Fibroblast of skin of right biceps (primary cell): ENCODE measurements around the gene POLR2M.
A peak's percentile ranks its signal among the peaks of the same experiment; 100 is the strongest.

Source experiments
- DNase-seq: peaks from one replicate; pipeline ENCODE4 v3.0.0-alpha.2; 2013

Gene POLR2M

GRCh38 chr15:57706405-57707209 lies at the start of gene POLR2M:
Gene POLR2M (plus strand): TSS chr15:57706714. CDS start chr15:57706843, 129 bp downstream.
- DNase-seq = peak; percentile 99

GRCh38 chr15:57657619-57658018 lies 48.9 kb upstream of the POLR2M start:
- no peak for DNase-seq

DNA sequence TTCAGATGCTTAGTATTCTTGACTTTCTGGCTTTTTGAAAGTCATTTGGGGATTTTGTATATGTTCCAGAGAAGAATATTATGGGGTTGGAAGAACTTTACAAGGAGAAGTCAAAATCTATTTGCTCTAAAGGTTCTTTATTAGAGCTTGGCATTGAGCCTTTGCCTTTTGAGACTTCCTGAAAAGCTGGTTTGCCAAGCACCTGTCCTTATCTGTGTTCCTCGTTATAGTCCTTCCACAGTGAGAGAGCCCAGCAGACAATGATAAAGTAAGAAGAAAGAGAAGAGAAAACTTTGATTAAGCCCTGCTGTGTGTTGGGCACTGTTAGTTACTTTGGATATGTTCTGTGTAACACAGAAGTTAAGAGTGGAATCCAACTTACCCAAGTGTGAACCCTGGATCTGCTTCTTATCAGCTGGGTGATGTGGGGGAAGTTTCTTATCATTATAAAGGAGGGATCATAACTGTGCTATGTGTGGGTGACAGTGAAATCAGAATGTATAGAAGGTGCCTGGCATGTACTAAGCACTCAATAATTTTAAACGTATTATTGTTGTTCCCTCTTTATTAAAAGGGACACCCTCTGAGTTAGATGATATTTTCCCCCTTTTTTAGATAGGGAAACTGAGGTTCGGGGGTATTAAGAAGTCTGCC lies 44.3 kb upstream of the POLR2M start:
- DNase-seq = no peak

DNA sequence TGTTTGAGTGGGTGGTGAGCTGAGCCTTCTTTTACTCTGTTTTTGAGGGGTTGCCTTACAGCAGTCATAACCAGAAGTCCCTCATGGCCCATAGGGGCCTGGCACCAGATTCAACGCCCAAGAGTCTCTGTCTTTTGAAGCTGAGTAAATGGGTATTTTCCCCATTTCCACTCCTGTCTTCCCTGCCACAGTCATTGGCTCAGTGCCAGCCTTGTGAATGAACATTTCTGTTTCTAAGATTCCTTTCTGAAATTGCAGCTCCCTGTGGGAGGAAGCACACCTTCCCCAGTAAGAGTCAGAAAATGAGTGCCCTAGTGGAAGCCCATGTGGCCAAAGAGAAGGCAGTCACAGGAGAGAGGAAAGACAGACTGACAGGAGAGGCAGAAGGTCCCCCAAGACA lies 43.7 kb upstream of the POLR2M start:
- no peak for DNase-seq

DNA sequence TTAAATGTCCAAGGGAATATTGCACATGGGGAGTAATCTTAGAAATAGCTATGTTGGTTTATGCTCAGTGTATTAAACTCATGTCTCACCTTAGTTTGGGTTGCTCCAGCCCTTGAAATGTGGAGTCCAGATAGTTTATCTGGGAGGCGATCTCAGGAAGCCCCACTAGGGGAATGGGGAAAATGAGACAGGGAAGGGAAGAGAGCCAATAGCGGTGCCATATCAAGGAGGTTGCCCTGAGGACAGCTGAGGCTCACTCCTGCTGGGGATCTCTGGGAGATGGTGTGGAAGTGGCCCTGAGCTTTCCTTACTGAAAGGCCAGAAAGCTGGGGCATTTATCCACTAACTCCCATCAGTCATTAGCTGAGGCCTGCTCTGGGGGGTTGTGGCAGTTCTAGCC lies 43.3 kb upstream of the POLR2M start:
- DNase-seq = no peak

- DNase-seq = no peak
These were observed 41.3 kb upstream of the POLR2M start for GRCh38 chr15:57665194-57665593.

DNA sequence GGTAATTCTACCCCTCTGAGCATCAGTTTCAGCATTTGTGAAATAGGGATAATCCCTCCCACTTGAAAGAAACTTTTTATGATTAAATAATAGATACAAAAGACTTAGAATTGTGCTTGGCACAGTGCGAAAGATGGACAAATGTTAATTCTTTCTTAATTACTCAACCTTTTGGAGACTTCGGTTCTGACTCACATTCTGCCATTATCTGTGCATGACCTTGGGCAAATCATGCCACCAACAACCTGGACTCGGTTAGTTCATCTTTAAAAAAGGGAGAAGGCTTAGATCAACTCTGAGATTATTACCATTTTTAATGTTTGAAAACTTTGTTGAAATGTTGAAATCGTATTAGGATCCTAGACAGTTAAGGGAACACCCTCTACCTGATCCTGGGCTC lies 40.6 kb upstream of the POLR2M start:
- DNase-seq = no peak

DNA sequence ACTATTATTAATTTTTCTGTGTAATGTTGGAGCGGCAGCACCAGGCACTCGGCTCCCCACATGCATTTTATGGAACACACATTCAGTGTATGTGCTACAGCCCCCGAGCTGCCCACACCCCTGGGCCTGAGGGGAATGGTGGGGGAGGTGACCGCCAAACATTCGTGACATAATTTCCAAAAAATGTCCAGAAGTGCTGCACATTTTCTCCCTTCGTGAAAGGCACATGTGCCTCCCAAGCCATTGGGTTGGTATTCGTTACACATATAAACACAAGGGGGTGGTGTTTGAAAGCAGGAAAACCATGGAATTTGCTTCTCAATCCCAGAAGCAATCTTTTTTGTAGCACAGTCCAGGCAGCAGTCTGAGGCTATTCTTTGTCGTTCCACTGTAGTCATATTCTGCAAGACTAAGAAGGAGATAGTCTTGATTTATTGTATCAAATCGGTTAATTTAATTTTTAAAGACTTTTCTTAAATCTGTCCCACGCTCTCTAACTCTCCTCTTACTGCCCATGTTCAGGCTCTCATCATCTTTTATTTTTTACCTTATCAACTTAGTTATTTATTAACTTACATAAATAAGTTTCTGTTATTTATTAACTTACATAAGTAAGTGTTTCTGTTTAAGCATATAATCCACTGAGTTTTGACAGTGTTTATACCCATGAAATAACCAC lies 39.2 kb upstream of the POLR2M start:
- DNase-seq = peak; percentile 80

DNA sequence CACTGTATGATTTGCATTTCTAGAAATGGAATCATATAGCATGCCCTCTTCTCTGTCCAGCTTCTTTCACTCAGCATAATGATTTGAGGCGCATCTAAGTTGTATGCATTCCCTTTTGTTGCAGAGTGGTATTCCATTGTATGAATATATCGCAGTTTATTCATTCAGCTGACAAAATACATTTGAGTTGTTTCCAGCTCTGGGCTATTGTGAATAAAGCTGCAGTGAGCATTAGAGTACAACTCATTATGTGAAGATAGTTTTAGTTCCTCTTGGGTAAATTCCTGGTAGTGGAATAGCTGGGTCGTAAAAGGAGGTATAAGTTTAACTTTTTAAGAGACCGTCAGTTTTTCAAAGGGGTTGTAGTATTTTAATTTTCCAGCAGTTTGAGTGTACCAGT lies 38.5 kb upstream of the POLR2M start:
- DNase-seq = no peak

DNA sequence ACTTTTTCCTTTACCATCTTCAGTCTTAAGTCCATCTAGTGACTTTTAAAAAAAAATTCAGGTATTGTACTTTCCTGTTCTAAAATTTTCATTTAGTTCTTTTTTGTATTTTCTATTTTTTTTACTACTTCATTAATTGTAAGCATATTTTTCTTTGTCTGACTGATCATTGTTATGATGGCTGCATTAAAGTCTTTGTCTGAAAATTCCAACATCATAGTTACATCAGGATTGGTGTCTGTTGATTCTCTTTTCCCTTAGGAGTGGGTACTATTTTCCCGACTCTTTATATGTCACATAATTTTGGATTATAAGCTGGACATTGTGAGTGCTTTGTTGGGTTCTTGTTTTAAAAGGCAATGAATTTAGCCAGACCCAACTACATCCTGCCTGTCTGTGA lies 34.9 kb upstream of the POLR2M start:
- DNase-seq = no peak

- no peak for DNase-seq
These were observed 30.9 kb upstream of the POLR2M start for GRCh38 chr15:57675481-57676181.

DNA sequence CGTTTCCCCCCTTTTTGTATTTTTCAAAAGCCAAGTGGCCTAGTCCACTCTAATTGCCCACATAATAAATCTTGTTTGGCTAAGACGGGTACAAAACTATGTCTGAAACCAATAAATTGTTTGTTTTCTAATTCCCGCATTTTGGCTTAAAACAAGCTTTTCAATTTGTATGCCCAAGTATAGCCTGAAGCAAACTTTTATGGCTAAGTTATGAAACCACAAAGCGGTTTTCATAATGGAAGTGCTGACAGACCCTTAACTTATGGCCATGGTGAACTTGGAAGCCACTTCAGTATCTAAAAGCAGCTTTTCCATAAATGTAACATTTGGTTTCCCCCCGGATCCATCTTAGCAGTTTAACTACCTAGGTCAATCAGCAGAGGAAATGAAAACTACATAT lies 29.9 kb upstream of the POLR2M start:
- peak; percentile 52 for DNase-seq

- no peak for DNase-seq
These were observed 29.3 kb upstream of the POLR2M start for GRCh38 chr15:57677204-57677603.

DNA sequence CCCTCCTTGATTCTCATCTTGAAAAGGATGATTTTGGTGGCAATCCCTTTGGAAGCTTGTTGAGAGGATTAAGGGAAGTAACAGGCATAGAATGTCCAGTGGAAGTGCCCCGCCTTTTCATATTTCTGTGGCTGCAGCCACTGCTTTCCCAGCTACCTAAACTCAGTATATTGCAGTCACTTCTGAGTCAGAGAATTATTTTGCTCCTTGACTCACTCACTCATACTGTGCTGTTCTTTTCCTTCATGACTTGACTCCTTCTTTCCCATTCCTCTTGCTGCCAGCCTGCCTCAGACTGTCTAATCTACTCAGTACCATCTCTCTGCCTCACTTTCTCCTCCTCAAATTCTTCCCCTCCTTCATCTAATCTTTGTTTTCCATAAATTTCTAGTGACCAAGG lies 26.5 kb upstream of the POLR2M start:
- peak; percentile 74 for DNase-seq

DNA sequence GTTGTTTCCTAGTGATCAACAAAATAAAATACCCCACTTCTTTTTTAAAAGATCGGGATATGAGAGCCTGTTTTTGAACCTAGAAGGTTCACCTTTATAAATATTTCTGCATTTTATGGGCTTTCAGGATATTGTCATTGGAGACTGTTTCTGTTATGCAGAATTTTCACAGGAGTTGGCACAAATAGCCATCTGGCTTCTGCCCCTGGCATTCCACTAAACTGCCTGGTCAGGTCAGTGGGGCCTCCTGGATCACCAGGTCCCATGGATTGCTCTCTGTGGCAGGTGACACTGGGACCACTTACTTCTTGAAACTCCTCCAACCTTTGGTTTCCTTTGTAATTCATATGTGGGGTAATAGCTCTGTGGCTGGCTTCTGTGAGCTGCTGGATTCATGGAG lies 25.5 kb upstream of the POLR2M start:
- no peak for DNase-seq

DNA sequence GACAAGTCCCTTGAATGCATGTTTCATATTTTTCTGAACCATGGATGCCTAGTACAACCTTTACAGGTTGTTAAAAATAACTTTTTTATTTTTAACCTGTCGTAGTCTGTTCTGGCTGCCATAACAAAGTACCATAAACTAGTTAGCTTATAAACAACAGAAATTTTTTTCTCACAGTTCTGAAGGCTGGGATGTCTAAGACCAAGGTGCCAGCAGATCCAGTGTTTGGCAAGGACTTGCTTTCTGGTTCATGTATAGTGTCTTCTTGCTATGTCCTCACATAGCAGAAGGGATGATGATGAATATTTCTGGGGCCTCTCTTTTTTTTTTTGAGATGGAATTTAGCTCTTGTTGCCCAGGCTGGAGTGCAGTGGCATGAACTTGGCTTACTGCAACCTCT lies 23.0 kb upstream of the POLR2M start:
- no peak for DNase-seq

GRCh38 chr15:57684491-57685151 lies 21.9 kb upstream of the POLR2M start:
- no peak for DNase-seq

- no peak for DNase-seq
These were observed 21.0 kb upstream of the POLR2M start for GRCh38 chr15:57685306-57686095.

- DNase-seq = no peak
These were observed 19.9 kb upstream of the POLR2M start for GRCh38 chr15:57686657-57687056.

DNA sequence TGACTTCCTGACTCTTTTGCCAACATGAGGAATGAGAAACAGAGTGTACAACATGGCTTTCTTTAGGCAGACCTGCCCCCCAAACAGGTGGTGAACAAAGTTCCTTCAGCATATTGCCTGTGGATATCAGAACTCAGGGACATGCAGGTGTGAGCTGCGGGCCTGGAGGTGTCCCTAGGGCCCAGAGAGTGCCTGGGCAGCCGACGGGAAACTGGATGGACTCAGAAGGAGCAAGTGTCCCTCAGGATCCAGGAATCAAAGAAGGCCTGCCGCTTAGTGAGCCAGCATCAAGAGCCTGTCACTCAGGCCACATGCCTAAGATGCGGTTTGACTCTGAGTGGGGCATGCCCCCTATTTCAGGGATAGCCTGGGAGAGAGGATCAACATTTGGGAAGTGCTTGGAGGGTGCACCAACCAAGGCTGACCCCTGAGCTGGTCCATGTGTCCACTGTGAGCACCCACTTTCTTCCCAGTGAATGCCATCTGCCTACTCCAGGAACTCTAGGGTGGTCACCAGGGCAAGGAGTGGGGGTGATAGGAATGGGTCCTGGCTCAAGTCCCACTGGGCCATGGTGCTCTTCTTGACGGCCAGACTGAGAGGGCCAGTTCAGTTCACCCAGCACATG lies 16.1 kb upstream of the POLR2M start:
- no peak for DNase-seq

DNA sequence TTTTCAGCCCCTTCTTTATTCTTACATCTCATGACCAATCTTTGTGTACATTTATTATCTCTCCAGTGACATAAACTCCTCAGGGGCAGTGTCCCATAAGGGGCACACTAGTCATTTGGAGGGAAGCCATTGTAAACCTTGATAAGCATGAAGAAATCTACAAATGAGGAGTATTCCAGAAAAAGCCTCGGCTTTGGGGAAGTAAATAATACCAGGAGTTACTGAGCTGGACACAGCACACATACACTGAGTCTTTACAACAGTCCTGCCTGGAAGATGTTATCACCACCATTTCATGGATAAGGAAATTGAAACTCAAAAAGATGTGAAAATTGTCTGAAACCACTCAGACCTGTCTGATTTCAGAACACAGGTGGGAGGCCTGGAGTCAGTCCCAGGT lies 15.4 kb upstream of the POLR2M start:
- DNase-seq = no peak

- DNase-seq = peak; percentile 62
These were observed 13.8 kb upstream of the POLR2M start for GRCh38 chr15:57692709-57693108.
